ENCODE measurements around the gene FKBP14.

FKBP14 gene

DNA sequence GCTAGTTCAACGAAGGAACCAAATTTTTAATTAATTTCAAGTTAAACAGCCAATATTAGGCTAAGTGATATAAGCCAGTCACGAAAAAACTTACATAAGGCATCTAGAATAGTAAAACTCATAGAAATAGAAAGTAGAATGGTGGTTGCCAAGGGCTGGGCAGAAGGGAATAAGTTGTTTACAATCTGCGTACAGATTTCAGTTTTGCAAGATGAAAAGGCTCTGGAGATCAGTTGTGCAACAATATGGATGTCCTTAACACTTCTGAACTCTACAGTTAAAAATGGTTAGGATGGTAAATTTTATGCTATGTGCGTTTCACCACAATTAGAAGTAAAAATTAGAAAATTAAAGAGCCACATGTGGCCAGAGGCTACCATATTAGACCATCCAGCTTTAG lies 50.2 kb downstream of the FKBP14 start:
- Histone ChIP-seq H3K18ac (ENCODE audit: low read length) (no peak overlapping the region), H3K79me1 (ENCODE audit: low read depth, low read length) (no peaks in the 10 kb centered on the region), H2BK5ac (ENCODE audit: low read length) (no peak overlapping the region), H3K27ac (replicated peaks; ENCODE audit: low read length) (no peak overlapping the region), H4K91ac (ENCODE audit: low read depth, low read length, poor library complexity) (no peak overlapping the region), H3K9me3 (replicated peaks in 1 of 2; ENCODE audit: control insufficient read depth in 2 of 2, insufficient read depth in 1 of 2, low read depth in 1 of 2, low read length in 2 of 2) (no peaks in the 10 kb centered on the region), H3K4ac (ENCODE audit: low read length) (no peak overlapping the region), H3K4me1 (ENCODE audit: control insufficient read depth in 2 of 2, insufficient read depth in 1 of 2, low read depth in 1 of 2, low read length in 2 of 2) (peaks cover 1 to 34% of the 10 kb centered on the region in 2 donors), H2AK5ac (ENCODE audit: low read depth, low read length) (no peak overlapping the region), H3K4me3 (ENCODE audit: low read length in 2 of 2) (no peak overlapping the region), H2BK15ac (ENCODE audit: low read length) (no peak overlapping the region), H3K4me2 (ENCODE audit: insufficient read depth, low read length, poor library complexity, severe bottlenecking) (no peak overlapping the region), H2AFZ (ENCODE audit: low read length) (no peak overlapping the region), H2BK12ac (ENCODE audit: low read length) (no peak overlapping the region), H3K36me3 (replicated peaks in 1 of 2; ENCODE audit: control insufficient read depth in 2 of 2, insufficient read depth in 2 of 2, low read length in 2 of 2) (no peaks in the 10 kb centered on the region), H4K8ac (ENCODE audit: low read depth, low read length) (no peak overlapping the region), H3K14ac (ENCODE audit: low read length) (no peak overlapping the region), H3K23ac (ENCODE audit: low read depth, low read length, poor library complexity) (no peak overlapping the region), H2BK120ac (ENCODE audit: low read depth, low read length) (no peak overlapping the region), H3K27me3 (ENCODE audit: control insufficient read depth in 3 of 3, insufficient read depth in 3 of 3, low read depth in 1 of 3, low read length in 3 of 3) (no peaks in the 10 kb centered on the region), H3K9ac (ENCODE audit: low read depth, low read length, poor library complexity) (no peak overlapping the region)
- no peak for DNase-seq (ENCODE audit: low spot score)
- WGBS, 2 donors (ENCODE audit: extremely low coverage in 2 of 2, insufficient read length in 2 of 2, insufficient replicate concordance in 1 of 2), result no CpG with 5 or more reads among the region's 4 CpGs

DNA sequence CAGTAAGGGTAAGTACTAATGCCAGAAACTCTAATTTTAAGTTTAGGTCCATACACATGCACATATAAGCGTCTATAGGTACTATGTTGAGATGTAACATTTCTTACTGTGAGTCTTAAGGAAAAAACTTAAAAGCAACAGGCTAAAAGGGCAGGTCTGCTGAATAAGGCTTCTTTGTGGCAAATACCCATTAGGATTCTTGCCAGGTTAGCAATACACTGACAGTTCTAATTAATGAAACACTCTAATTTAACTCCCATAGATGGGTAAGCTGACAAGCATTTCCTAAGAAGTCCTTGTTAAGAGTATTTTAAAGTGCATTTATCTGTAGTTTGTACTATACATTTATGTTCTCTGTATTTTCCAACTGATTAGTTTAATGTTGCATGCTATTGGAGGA lies 50.9 kb downstream of the FKBP14 start:
- Histone ChIP-seq H2BK12ac (ENCODE audit: low read length) (no peak overlapping the region), H3K36me3 (replicated peaks in 1 of 2; ENCODE audit: control insufficient read depth in 2 of 2, insufficient read depth in 2 of 2, low read length in 2 of 2) (no peaks in the 10 kb centered on the region), H3K27ac (replicated peaks; ENCODE audit: low read length) (no peak overlapping the region), H3K79me1 (ENCODE audit: low read depth, low read length) (no peaks in the 10 kb centered on the region), H3K4me1 (ENCODE audit: control insufficient read depth in 2 of 2, insufficient read depth in 1 of 2, low read depth in 1 of 2, low read length in 2 of 2) (peaks cover 1 to 34% of the 10 kb centered on the region in 2 donors), H2BK5ac (ENCODE audit: low read length) (no peak overlapping the region), H3K14ac (ENCODE audit: low read length) (no peak overlapping the region), H3K9ac (ENCODE audit: low read depth, low read length, poor library complexity) (no peak overlapping the region), H3K23ac (ENCODE audit: low read depth, low read length, poor library complexity) (no peak overlapping the region), H3K9me3 (replicated peaks in 1 of 2; ENCODE audit: control insufficient read depth in 2 of 2, insufficient read depth in 1 of 2, low read depth in 1 of 2, low read length in 2 of 2) (peaks cover 0 to 6% of the 10 kb centered on the region in 2 donors), H3K27me3 (ENCODE audit: control insufficient read depth in 3 of 3, insufficient read depth in 3 of 3, low read depth in 1 of 3, low read length in 3 of 3) (no peaks in the 10 kb centered on the region), H4K8ac (ENCODE audit: low read depth, low read length) (no peak overlapping the region), H2BK120ac (ENCODE audit: low read depth, low read length) (no peak overlapping the region), H2AK5ac (ENCODE audit: low read depth, low read length) (no peak overlapping the region), H3K4me2 (ENCODE audit: insufficient read depth, low read length, poor library complexity, severe bottlenecking) (no peak overlapping the region), H2AFZ (ENCODE audit: low read length) (no peak overlapping the region), H3K18ac (ENCODE audit: low read length) (no peak overlapping the region), H3K4ac (ENCODE audit: low read length) (no peak overlapping the region), H3K4me3 (ENCODE audit: low read length in 2 of 2) (no peak overlapping the region), H4K91ac (ENCODE audit: low read depth, low read length, poor library complexity) (no peak overlapping the region), H2BK15ac (ENCODE audit: low read length) (no peak overlapping the region)
- DNase-seq (ENCODE audit: low spot score), result no peak
- WGBS, 2 donors (ENCODE audit: extremely low coverage in 2 of 2, insufficient read length in 2 of 2, insufficient replicate concordance in 1 of 2), result no CpG with 5 or more reads among the region's 1 CpG

DNA sequence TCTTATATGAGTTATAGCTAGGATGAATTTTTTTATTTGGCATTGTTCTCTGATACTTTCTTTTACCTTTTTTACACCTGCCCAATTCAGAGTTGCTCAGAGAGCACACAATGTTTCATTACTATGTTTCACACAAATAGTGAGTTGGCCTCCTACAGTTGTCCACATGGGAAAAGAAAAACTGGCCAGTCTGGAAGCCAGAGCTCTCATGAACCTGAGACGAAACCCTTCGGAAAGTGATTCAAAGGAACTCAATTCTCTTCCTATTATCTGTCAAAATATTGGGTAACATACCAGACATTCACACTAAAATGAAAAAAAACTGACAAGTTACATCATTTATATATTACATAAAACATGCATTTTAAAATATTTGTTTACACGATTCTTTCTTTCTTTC lies 52.2 kb downstream of the FKBP14 start:
- Histone ChIP-seq H4K8ac (ENCODE audit: low read depth, low read length) (no peak overlapping the region), H2BK120ac (ENCODE audit: low read depth, low read length) (no peak overlapping the region), H3K18ac (ENCODE audit: low read length) (no peak overlapping the region), H4K91ac (ENCODE audit: low read depth, low read length, poor library complexity) (no peak overlapping the region), H2BK15ac (ENCODE audit: low read length) (no peak overlapping the region), H2AFZ (ENCODE audit: low read length) (no peak overlapping the region), H2AK5ac (ENCODE audit: low read depth, low read length) (no peak overlapping the region), H3K4me1 (ENCODE audit: control insufficient read depth in 2 of 2, insufficient read depth in 1 of 2, low read depth in 1 of 2, low read length in 2 of 2) (peaks cover 10 to 45% of the 10 kb centered on the region in 2 donors), H3K36me3 (replicated peaks in 1 of 2; ENCODE audit: control insufficient read depth in 2 of 2, insufficient read depth in 2 of 2, low read length in 2 of 2) (peaks cover 0 to 1% of the 10 kb centered on the region in 2 donors), H3K4me2 (ENCODE audit: insufficient read depth, low read length, poor library complexity, severe bottlenecking) (no peak overlapping the region), H3K27ac (replicated peaks; ENCODE audit: low read length) (no peak overlapping the region), H3K9me3 (replicated peaks in 1 of 2; ENCODE audit: control insufficient read depth in 2 of 2, insufficient read depth in 1 of 2, low read depth in 1 of 2, low read length in 2 of 2) (peaks cover 0 to 8% of the 10 kb centered on the region in 2 donors), H3K9ac (ENCODE audit: low read depth, low read length, poor library complexity) (no peak overlapping the region), H3K23ac (ENCODE audit: low read depth, low read length, poor library complexity) (no peak overlapping the region), H3K4me3 (ENCODE audit: low read length in 2 of 2) (no peak overlapping the region), H3K4ac (ENCODE audit: low read length) (no peak overlapping the region), H2BK5ac (ENCODE audit: low read length) (no peak overlapping the region), H3K79me1 (ENCODE audit: low read depth, low read length) (no peaks in the 10 kb centered on the region), H2BK12ac (ENCODE audit: low read length) (no peak overlapping the region), H3K27me3 (ENCODE audit: control insufficient read depth in 3 of 3, insufficient read depth in 3 of 3, low read depth in 1 of 3, low read length in 3 of 3) (no peaks in the 10 kb centered on the region), H3K14ac (ENCODE audit: low read length) (no peak overlapping the region)
- DNase-seq (ENCODE audit: low spot score), result no peak
- WGBS, 2 donors (ENCODE audit: extremely low coverage in 2 of 2, insufficient read length in 2 of 2, insufficient replicate concordance in 1 of 2), result no CpG with 5 or more reads among the region's 3 CpGs

DNA sequence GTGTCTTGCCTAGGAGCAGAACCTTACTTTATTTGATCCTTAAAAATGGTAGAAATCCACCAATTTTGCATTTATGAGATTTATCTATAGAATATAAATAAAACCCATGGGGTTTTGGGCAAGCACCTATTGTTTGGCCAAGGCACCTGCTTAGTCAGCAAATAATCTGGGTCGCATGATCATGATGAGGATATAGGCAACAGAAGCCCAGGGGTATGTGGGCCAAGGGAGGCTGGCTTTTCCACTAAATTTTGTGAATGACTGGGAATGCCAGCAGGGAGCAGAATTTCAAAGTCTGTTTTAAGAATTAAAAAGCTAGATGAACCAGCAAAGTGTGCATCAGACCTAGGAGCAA lies 54.2 kb downstream of the FKBP14 start:
- H3K23ac ChIP-seq (ENCODE audit: low read depth, low read length, poor library complexity), result no peak overlapping the region
- no peak overlapping the region for H2BK5ac ChIP-seq (ENCODE audit: low read length)
- peaks cover 0 to 21% of the 10 kb centered on the region in 2 donors for H3K36me3 ChIP-seq (replicated peaks in 1 of 2; ENCODE audit: control insufficient read depth in 2 of 2, insufficient read depth in 2 of 2, low read length in 2 of 2)
- H4K8ac ChIP-seq (ENCODE audit: low read depth, low read length), result no peak overlapping the region
- H3K4me3 ChIP-seq (ENCODE audit: low read length in 2 of 2), result no peak overlapping the region
- peaks cover 0 to 19% of the 10 kb centered on the region in 2 donors for H3K9me3 ChIP-seq (replicated peaks in 1 of 2; ENCODE audit: control insufficient read depth in 2 of 2, insufficient read depth in 1 of 2, low read depth in 1 of 2, low read length in 2 of 2)
- no peak overlapping the region for H4K91ac ChIP-seq (ENCODE audit: low read depth, low read length, poor library complexity)
- no peak overlapping the region for H2BK12ac ChIP-seq (ENCODE audit: low read length)
- H2BK15ac ChIP-seq (ENCODE audit: low read length), result no peak overlapping the region
- no peaks in the 10 kb centered on the region for H3K27me3 ChIP-seq (ENCODE audit: control insufficient read depth in 3 of 3, insufficient read depth in 3 of 3, low read depth in 1 of 3, low read length in 3 of 3)
- no peak overlapping the region for H3K4ac ChIP-seq (ENCODE audit: low read length)
- no CpG with 5 or more reads among the region's 1 CpG for WGBS, 2 donors (ENCODE audit: extremely low coverage in 2 of 2, insufficient read length in 2 of 2, insufficient replicate concordance in 1 of 2)
- H3K14ac ChIP-seq (ENCODE audit: low read length), result no peak overlapping the region
- DNase-seq (ENCODE audit: low spot score), result no peak
- H3K79me1 ChIP-seq (ENCODE audit: low read depth, low read length), result no peaks in the 10 kb centered on the region
- H2AK5ac ChIP-seq (ENCODE audit: low read depth, low read length), result no peak overlapping the region
- H2AFZ ChIP-seq (ENCODE audit: low read length), result no peak overlapping the region
- peaks cover 13 to 31% of the 10 kb centered on the region in 2 donors for H3K4me1 ChIP-seq (ENCODE audit: control insufficient read depth in 2 of 2, insufficient read depth in 1 of 2, low read depth in 1 of 2, low read length in 2 of 2)
- H3K4me2 ChIP-seq (ENCODE audit: insufficient read depth, low read length, poor library complexity, severe bottlenecking), result no peak overlapping the region
- H2BK120ac ChIP-seq (ENCODE audit: low read depth, low read length), result no peak overlapping the region
- H3K18ac ChIP-seq (ENCODE audit: low read length), result no peak overlapping the region
- no peak overlapping the region for H3K27ac ChIP-seq (replicated peaks; ENCODE audit: low read length)
- H3K9ac ChIP-seq (ENCODE audit: low read depth, low read length, poor library complexity), result no peak overlapping the region

Measured in neuronal stem cell (in vitro differentiated cells).